ENCODE data around the gene INO80.

GRCh38 chr15:40953713-40954074, 162.4 kb downstream of the INO80 start:
- no peak for TF ChIP-seq CTCF (IDR thresholded peaks at IDR 0.05)
- TF ChIP-seq POLR2A (IDR thresholded peaks at IDR 0.05), result no peak
- no peak for TF ChIP-seq POLR2AphosphoS5 (IDR thresholded peaks at IDR 0.05)
- TF ChIP-seq EP300 (IDR thresholded peaks at IDR 0.05), result no peak
